IPS-18c (cell line): ENCODE results near the gene PDE6H.

Experiments used
- H3K4me3 ChIP-seq: 2 replicates; pipeline ENCODE4 v1.7.0; 2013; ENCODE audit warnings: low read depth, mild to moderate bottlenecking, low read length, moderate library complexity; ENCODE audit not compliant: insufficient read depth
- H3K9me3 ChIP-seq: one replicate; pipeline ENCODE4 v1.6.1; 2013; ENCODE audit warnings: mild to moderate bottlenecking, low read length, moderate library complexity; ENCODE audit not compliant: control insufficient read depth, insufficient read depth

The PDE6H gene

GRCh38 chr12:14961466-14962152 is 11.2 kb upstream of the PDE6H start, which contains the start of gene ARHGDIB:
Gene ARHGDIB, minus strand, starts transcription at chr12:14961601. Its CDS starts 10,889 bp downstream, at chr12:14950712.
- Histone ChIP-seq H3K4me3 (no peak within 1 kb of the TSS), H3K9me3 (no peaks in the 10 kb centered on the region)

GRCh38 chr12:14962153-14962539 is 10.7 kb upstream of the PDE6H start:
- Histone ChIP-seq H3K4me3 (no peak overlapping the region), H3K9me3 (no peaks in the 10 kb centered on the region)

GRCh38 chr12:14962797-14963196 is 10.0 kb upstream of the PDE6H start:
- no peaks in the 10 kb centered on the region for H3K9me3 ChIP-seq
- no peak overlapping the region for H3K4me3 ChIP-seq

- Histone ChIP-seq H3K9me3 (no peaks in the 10 kb centered on the region), H3K4me3 (no peak overlapping the region)
These were observed 9.3 kb upstream of the PDE6H start for GRCh38 chr12:14963520-14963919.

GRCh38 chr12:14964406-14964805 is 8.4 kb upstream of the PDE6H start:
- no peaks in the 10 kb centered on the region for H3K9me3 ChIP-seq
- no peak overlapping the region for H3K4me3 ChIP-seq

GRCh38 chr12:14965221-14965620 is 7.6 kb upstream of the PDE6H start:
- H3K4me3 ChIP-seq: no peak overlapping the region
- no peaks in the 10 kb centered on the region for H3K9me3 ChIP-seq

GRCh38 chr12:14968478-14968877 is 4.4 kb upstream of the PDE6H start:
- H3K9me3 ChIP-seq: no peaks in the 10 kb centered on the region
- H3K4me3 ChIP-seq: no peak overlapping the region

GRCh38 chr12:14970473-14970872 is 2.4 kb upstream of the PDE6H start:
- no peaks in the 10 kb centered on the region for H3K9me3 ChIP-seq
- H3K4me3 ChIP-seq: no peak overlapping the region

GRCh38 chr12:14974633-14975032 is 1.8 kb downstream of the PDE6H start:
- H3K9me3 ChIP-seq: no peaks in the 10 kb centered on the region
- H3K4me3 ChIP-seq: no peak overlapping the region

- Histone ChIP-seq H3K4me3 (no peak overlapping the region), H3K9me3 (no peaks in the 10 kb centered on the region)
These were observed 2.6 kb downstream of the PDE6H start for GRCh38 chr12:14975457-14975856.

- no peak overlapping the region for H3K4me3 ChIP-seq
- H3K9me3 ChIP-seq: no peaks in the 10 kb centered on the region
These were observed 3.8 kb downstream of the PDE6H start for GRCh38 chr12:14976658-14977057.

- Histone ChIP-seq H3K4me3 (no peak overlapping the region), H3K9me3 (no peaks in the 10 kb centered on the region)
These were observed 6.6 kb downstream of the PDE6H start for GRCh38 chr12:14979468-14979867.

GRCh38 chr12:14981049-14981448 is 8.2 kb downstream of the PDE6H start:
- Histone ChIP-seq H3K4me3 (no peak overlapping the region), H3K9me3 (no peaks in the 10 kb centered on the region)

GRCh38 chr12:14982562-14982961 is 9.7 kb downstream of the PDE6H start:
- no peak overlapping the region for H3K4me3 ChIP-seq
- no peaks in the 10 kb centered on the region for H3K9me3 ChIP-seq

GRCh38 chr12:14982991-14983390 is 10.1 kb downstream of the PDE6H start:
- no peak overlapping the region for H3K4me3 ChIP-seq
- H3K9me3 ChIP-seq: no peaks in the 10 kb centered on the region

GRCh38 chr12:14984036-14984435 is 11.2 kb downstream of the PDE6H start:
- Histone ChIP-seq H3K4me3 (no peak overlapping the region), H3K9me3 (no peaks in the 10 kb centered on the region)

GRCh38 chr12:14984766-14985285 is 12.0 kb downstream of the PDE6H start:
- no peak overlapping the region for H3K4me3 ChIP-seq
- H3K9me3 ChIP-seq: no peaks in the 10 kb centered on the region

GRCh38 chr12:14986449-14986848 is 13.6 kb downstream of the PDE6H start:
- Histone ChIP-seq H3K4me3 (no peak overlapping the region), H3K9me3 (no peaks in the 10 kb centered on the region)

- H3K4me3 ChIP-seq: no peak overlapping the region
- H3K9me3 ChIP-seq: no peaks in the 10 kb centered on the region
These were observed 15.2 kb downstream of the PDE6H start for GRCh38 chr12:14988035-14988434.
